HepG2 (cell line): ENCODE results near the gene DHRS1. TPM values are rescaled to one million over a fixed set of nuclear protein-coding genes. Genes with fewer than 3 reads are reported as not detected.

Experiments used
- ATAC-seq: fragments of 200-7000 bp; cut with Tn5 transposase; 3 replicates; pipeline ENCODE4 v1.9.1; 2020; ENCODE audit warnings: mild to moderate bottlenecking, moderate library complexity
- BruUV-seq: library from RNA; stranded (reverse); fragments of 400-500 nt; replicated peaks from 2 replicates; lab custom pipeline; 2021; lab: Mats Ljungman, UMichigan
- CTCF ChIA-PET: fragments of 300-600 bp; formaldehyde crosslinking; extraction: SDS; loops from one replicate; lab custom pipeline; 2021; ENCODE audit warnings: low total read pairs, inconsistent platforms, low intra/inter-chr PET ratio; lab: Yijun Ruan, JAX
- POLR2A ChIA-PET: fragments of 350-600 bp; sonication (Branson Sonifier 250); formaldehyde crosslinking; loops from one replicate; lab custom pipeline; 2020; ENCODE audit warnings: antibody characterized with exemption, inconsistent platforms; lab: Yijun Ruan, JAX
- DNase-seq: peaks from one replicate; pipeline ENCODE4 v3.0.0-alpha.2; 2015; ENCODE audit warnings: low spot score
- FAIRE-seq: peaks from 3 replicates; lab custom pipeline; 2011; peaks lifted over from hg19 to GRCh38; lab: Jason Lieb, UNC
- H2AFZ ChIP-seq: one replicate; pipeline ENCODE4 v1.6.1; 2011; ENCODE audit warnings: low read length, inconsistent platforms
- H3K27ac ChIP-seq: fragments of 300-600 bp; 3 replicates; pipeline ENCODE4 v1.8.0; 2011; ENCODE audit warnings: mixed run types, mild to moderate bottlenecking, mixed read lengths, low read length, inconsistent platforms; ENCODE audit not compliant: insufficient read depth; ENCODE audit errors: extremely low read length
- H3K27me3 ChIP-seq, 2 experiments: fragments of 200-600 bp in 1 of 2; 2 replicates in 1 of 2; 3 replicates in 1 of 2; pipeline versions ENCODE4 v1.6.0 to v1.8.0; 2011; ENCODE audit warnings: low read length in 2 of 2, mild to moderate bottlenecking in 2 of 2, moderate library complexity in 2 of 2, inconsistent platforms in 1 of 2; ENCODE audit not compliant: insufficient read depth in 2 of 2, control insufficient read depth in 1 of 2
- H3K36me3 ChIP-seq, 2 experiments: fragments of 200-600 bp in 1 of 2; replicated peaks in 1 of 2; 2 replicates in 1 of 2; 3 replicates in 1 of 2; pipeline versions ENCODE4 v1.5.1 to v1.8.0; 2011; ENCODE audit warnings: low read length in 2 of 2, inconsistent platforms in 1 of 2; ENCODE audit not compliant: insufficient read depth in 2 of 2, control insufficient read depth in 1 of 2
- H3K4me1 ChIP-seq: 2 replicates; pipeline ENCODE4 v1.5.1; 2012; ENCODE audit warnings: low read length, inconsistent platforms; ENCODE audit not compliant: insufficient read depth
- H3K4me2 ChIP-seq: 2 replicates; pipeline ENCODE4 v1.6.0; 2011; ENCODE audit warnings: low read depth, low read length, inconsistent platforms
- H3K4me3 ChIP-seq, 3 experiments: fragments of 200-600 bp in 1 of 3; sonication (generic), shearing (Covaris generic) in 1 of 3; replicated peaks in 1 of 3; 2 replicates each; pipeline ENCODE4 v1.5.1; 2011 to 2016; ENCODE audit warnings: low read length in 3 of 3, inconsistent platforms in 2 of 3, low read depth in 2 of 3, mild to moderate bottlenecking in 2 of 3, control low read depth in 1 of 3, mixed read lengths in 1 of 3; ENCODE audit not compliant: insufficient read depth in 1 of 3
- H3K79me2 ChIP-seq: one replicate; pipeline ENCODE4 v1.6.1; 2011; ENCODE audit warnings: low read length, inconsistent platforms; ENCODE audit not compliant: insufficient read depth
- H3K9ac ChIP-seq: 2 replicates; pipeline ENCODE4 v1.6.0; 2011; ENCODE audit warnings: mild to moderate bottlenecking, low read depth, low read length, inconsistent platforms; ENCODE audit not compliant: insufficient read depth
- H3K9me3 ChIP-seq: 2 replicates; pipeline ENCODE4 v1.5.1; 2012; ENCODE audit warnings: mild to moderate bottlenecking, low read length
- H4K20me1 ChIP-seq: 2 replicates; pipeline ENCODE4 v1.6.0; 2011; ENCODE audit warnings: inconsistent platforms, mild to moderate bottlenecking, low read length, moderate library complexity; ENCODE audit not compliant: insufficient read depth
- ATF3 ChIP-seq: sonication (generic); formaldehyde crosslinking; IDR thresholded peaks from 2 replicates; pipeline ENCODE4 v1.4.0; 2020; ENCODE audit warnings: missing genetic modification reagents
- ATF7-NPFF ChIP-seq: sonication (generic); formaldehyde crosslinking; IDR thresholded peaks from 2 replicates; pipeline ENCODE4 v1.8.1; 2023; ENCODE audit warnings: mild to moderate bottlenecking, low read depth, missing genetic modification reagents, moderate library complexity
- BRD4 ChIP-seq: sonication (generic); formaldehyde crosslinking; IDR thresholded peaks from 2 replicates; pipeline ENCODE4 v1.4.0; 2020; ENCODE audit warnings: missing genetic modification reagents
- FOXC1 ChIP-seq: sonication (generic); formaldehyde crosslinking; IDR thresholded peaks from 2 replicates; pipeline ENCODE4 v1.8.0; 2022; ENCODE audit warnings: mild to moderate bottlenecking, missing genetic modification reagents, borderline replicate concordance
- HNRNPL ChIP-seq: fragments of 200-400 bp; formaldehyde crosslinking; IDR thresholded peaks from 2 replicates; pipeline ENCODE4 v1.6.1; 2017; ENCODE audit warnings: mild to moderate bottlenecking, low read depth, low read length
- RBAK ChIP-seq: sonication (generic); formaldehyde crosslinking; IDR thresholded peaks from 2 replicates; pipeline ENCODE4 v1.5.1; 2020; ENCODE audit warnings: mild to moderate bottlenecking, missing genetic modification reagents
- SRSF4 ChIP-seq: fragments of 200-400 bp; formaldehyde crosslinking; IDR thresholded peaks from one replicate; pipeline ENCODE4 v1.6.1; 2018; ENCODE audit warnings: mild to moderate bottlenecking, low read depth, low read length, moderate library complexity; ENCODE audit not compliant: poor library complexity, severe bottlenecking
- SRSF9 ChIP-seq: fragments of 200-400 bp; formaldehyde crosslinking; IDR thresholded peaks from 2 replicates; pipeline ENCODE4 v1.6.1; 2018; ENCODE audit warnings: borderline replicate concordance, mild to moderate bottlenecking, low read depth, low read length; ENCODE audit not compliant: insufficient read depth, poor library complexity, severe bottlenecking
- ZFP82 ChIP-seq: sonication (generic); formaldehyde crosslinking; IDR thresholded peaks from 2 replicates; pipeline ENCODE4 v1.5.1; 2020; ENCODE audit warnings: mild to moderate bottlenecking, missing genetic modification reagents, borderline replicate concordance
- ZNF251 ChIP-seq: sonication (generic); formaldehyde crosslinking; IDR thresholded peaks from 2 replicates; pipeline ENCODE4 v1.9.0; 2021; ENCODE audit warnings: mild to moderate bottlenecking, missing genetic modification reagents
- ZNF672 ChIP-seq: sonication (generic); formaldehyde crosslinking; IDR thresholded peaks from 2 replicates; pipeline ENCODE4 v1.8.1; 2022; ENCODE audit warnings: missing genetic modification reagents
- ZNF776 ChIP-seq: sonication (generic); formaldehyde crosslinking; IDR thresholded peaks from 2 replicates; pipeline ENCODE4 v1.4.0; 2020; ENCODE audit warnings: mild to moderate bottlenecking, missing genetic modification reagents
- ZNF781 ChIP-seq: sonication (generic); formaldehyde crosslinking; IDR thresholded peaks from 2 replicates; pipeline ENCODE4 v1.5.1; 2020; ENCODE audit warnings: borderline replicate concordance, mild to moderate bottlenecking, missing genetic modification reagents; ENCODE audit errors: not compliant biosample characterization
- ZNF816 ChIP-seq: sonication (generic); formaldehyde crosslinking; IDR thresholded peaks from 2 replicates; pipeline ENCODE4 v1.8.0; 2022; ENCODE audit warnings: missing genetic modification reagents, mild to moderate bottlenecking, borderline replicate concordance
- WGBS: methylation state at CpG from one replicate; pipeline ENCODE4 v1.1.6; 2017; ENCODE audit warnings: low lambda C conversion rate; 5-methylcytosine and 5-hydroxymethylcytosine counted together
- in situ Hi-C: cut with HindIII; loops from 2 replicates; pipeline ENCODE4 v1.10.0; 2017; ENCODE audit warnings: low pct_unique_long_range_greater_than_20kb; ENCODE audit not compliant: extremely low pct_ligation_motif_present
- intact Hi-C: fragments of 100-400 bp; cut with micrococcal nuclease; formaldehyde crosslinking; loops from one replicate; pipeline ENCODE4 v1.10.0; 2022; ENCODE audit not compliant: unreplicated experiment
- polyA plus RNA-seq, 8 experiments: library from polyadenylated mRNA; depleted of rRNA in 3 of 8; stranded (reverse) in 7 of 8; unstranded in 1 of 8; fragments of >200 nt; fragmentation: Illumina TruSeq in 4 of 8; extraction: Trizol in 4 of 8; gene quantifications; 2 replicates each; pipeline versions ENCODE4 v1.2.1 to v1.2.3, GENCODE V29; 2011 to 2016; ENCODE audit warnings: low read depth in 4 of 8, missing spikeins in 1 of 8, mixed read lengths in 1 of 8; ENCODE audit not compliant: insufficient read depth in 1 of 8
- total RNA-seq, 5 experiments: library from RNA; depleted of rRNA; stranded (reverse); fragments of >200 nt; fragmentation: Illumina TruSeq; extraction: Trizol; gene quantifications; 2 replicates each; pipeline ENCODE4 v1.2.3, GENCODE V29; 2016; ENCODE audit warnings: low read depth in 1 of 5
- TF ChIP-seq, protein P1 (sequence below): IDR thresholded peaks from 2 replicates; pipeline ENCODE4 v1.6.1; 2016

Gene DHRS1
- total and polyA plus RNA-seq, 2 of the 13 experiments (the other 11 are each of a cell fraction or from before 2014, with no cell fraction given) = 49.8 to 60.8 TPM

DNA sequence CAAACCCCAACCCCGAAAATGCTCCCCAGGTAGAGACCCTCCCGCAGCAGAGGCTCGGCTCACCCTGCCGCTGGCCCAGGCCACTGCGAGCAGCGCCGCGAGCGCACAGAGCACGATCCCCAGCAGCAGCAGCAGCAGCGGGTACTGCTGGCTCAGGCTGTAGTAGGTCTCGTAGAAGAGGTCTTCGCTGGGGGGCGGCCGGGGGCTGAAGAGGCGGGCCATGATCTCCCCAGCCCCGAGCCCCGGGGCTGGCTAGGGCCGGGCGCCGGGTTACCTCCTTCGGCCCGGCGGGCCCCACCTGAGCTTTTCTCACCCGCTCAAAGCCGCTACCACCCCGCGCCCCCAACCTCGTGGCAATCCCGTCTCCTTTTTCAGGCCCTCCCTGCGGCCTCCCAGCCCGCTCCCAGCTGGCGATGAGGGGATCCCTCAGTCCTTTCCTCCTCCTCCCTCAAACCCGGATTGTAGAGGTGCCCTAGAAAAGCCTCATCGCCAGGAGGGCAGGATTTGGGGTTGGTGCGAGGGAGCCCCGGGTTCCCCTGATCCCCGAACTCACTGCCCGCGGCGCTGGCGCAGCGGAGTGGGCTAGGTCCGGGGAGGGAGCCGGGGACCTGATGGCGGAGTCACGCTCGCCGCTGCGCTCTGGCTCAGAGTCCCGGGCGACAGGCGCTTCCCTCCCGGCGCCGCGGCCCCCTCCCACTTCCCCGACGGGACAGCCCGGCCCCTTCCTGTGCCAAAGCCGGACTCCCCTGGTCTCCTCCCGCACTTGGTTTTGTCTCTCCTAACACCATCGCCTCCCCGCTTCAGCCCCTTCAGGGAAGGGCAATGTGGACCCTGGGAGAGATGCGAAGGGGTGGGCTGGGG lies 35.1 kb upstream of the DHRS1 start, which contains the start of gene ADCY4 (continued):
- TF ChIP-seq FOXC1 (CRISPR knock-in tag) = 0 out of 2 replicates have a peak, but pooled peaks have one; percentile 12
- TF ChIP-seq ATF7-NPFF (CRISPR knock-in tag) = peak; percentile 46; the same call in 1 of the 2 replicates

DNA sequence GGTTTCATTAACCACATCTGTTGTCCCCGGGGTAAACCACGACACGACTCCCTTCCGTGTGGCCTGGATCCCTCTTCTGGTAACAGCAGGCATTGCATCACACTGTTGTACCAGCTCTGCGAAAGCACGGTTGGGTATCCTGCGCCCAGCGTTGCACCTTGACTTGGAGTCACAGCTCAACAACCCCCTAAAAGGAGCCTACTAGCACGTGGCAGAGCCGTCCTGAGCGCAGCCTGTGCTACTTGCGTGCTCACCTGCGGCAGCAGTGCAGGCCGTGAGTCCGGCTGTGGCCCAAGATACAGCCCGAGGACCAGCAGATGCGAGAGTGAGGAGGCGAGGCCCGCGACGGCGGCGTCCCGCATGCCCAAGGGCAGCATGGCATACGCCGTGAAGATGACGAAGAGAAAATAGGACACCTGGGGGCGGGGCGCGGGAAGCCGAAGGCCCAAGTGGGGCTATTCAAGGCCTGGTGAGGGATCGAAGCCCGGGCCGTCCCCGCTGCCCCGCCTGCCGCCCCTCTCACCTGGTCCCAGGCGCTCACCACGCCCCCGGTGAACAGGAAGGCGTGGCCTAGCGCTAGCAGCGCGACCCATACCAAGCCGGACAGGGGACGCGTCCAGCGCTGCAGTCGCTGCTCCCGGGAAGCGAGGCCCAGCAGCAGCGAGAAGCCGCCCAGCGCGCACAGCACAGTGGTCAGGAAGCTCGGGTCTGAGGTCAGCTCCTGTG lies 32.9 kb upstream of the DHRS1 start:
- no TSS peak for BruUV-seq
- TF ChIP-seq RBAK (CRISPR knock-in tag) = peak; percentile 80; the same call in 1 of the 2 replicates
- peak; percentile 93 for TF ChIP-seq ZNF251 (CRISPR knock-in tag)
- TF ChIP-seq ZNF672 (CRISPR knock-in tag) = no peak
- TF ChIP-seq ZNF816 (CRISPR knock-in tag) = peak; percentile 89
- TF ChIP-seq ZFP82 (CRISPR knock-in tag) = 0 out of 2 replicates have a peak, but pooled peaks have one; percentile 66
- TF ChIP-seq HNRNPL = peak; percentile 95
- no peak for TF ChIP-seq BRD4 (CRISPR knock-in tag)
- no peak for TF ChIP-seq SRSF9
- no peak for TF ChIP-seq SRSF4
- TF ChIP-seq ATF3 (CRISPR knock-in tag) = peak; percentile 55
- TF ChIP-seq ZNF781 (CRISPR knock-in tag) = peak; percentile 95
- peak; percentile 96 for TF ChIP-seq ZNF776
- TF ChIP-seq, protein P1, sequence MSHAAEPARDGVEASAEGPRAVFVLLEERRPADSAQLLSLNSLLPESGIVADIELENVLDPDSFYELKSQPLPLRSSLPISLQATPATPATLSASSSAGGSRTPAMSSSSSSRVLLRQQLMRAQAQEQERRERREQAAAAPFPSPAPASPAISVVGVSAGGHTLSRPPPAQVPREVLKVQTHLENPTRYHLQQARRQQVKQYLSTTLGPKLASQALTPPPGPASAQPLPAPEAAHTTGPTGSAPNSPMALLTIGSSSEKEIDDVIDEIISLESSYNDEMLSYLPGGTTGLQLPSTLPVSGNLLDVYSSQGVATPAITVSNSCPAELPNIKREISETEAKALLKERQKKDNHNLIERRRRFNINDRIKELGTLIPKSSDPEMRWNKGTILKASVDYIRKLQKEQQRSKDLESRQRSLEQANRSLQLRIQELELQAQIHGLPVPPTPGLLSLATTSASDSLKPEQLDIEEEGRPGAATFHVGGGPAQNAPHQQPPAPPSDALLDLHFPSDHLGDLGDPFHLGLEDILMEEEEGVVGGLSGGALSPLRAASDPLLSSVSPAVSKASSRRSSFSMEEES (CRISPR knock-in tag) = peak; percentile 70

More for the DNA sequence above, 32.9 kb upstream of the DHRS1 start:
- H4K20me1 ChIP-seq = no peaks in the 10 kb centered on the region
- intact Hi-C loops = loop anchor here (1.0 to 5.0 kb wide), 3 partner anchors 90 to 1565 kb away; partner anchors contain the start of genes OXA1L and TINF2
- no peaks in the 10 kb centered on the region for H3K36me3 ChIP-seq
- in situ Hi-C loops = loop anchor here (5.0 kb wide), 1 partner anchor 100 kb away; no protein-coding TSS in a partner anchor
- WGBS = 11% methylated on average over 56 of the region's 56 CpGs
- H3K79me2 ChIP-seq = no peaks in the 10 kb centered on the region
- ChIA-PET POLR2A (interaction anchor here (0.7 to 4.3 kb wide), 14 partner anchors 13 to 117 kb away, joined by 3 to 98 read pairs (median 7); partner anchors contain the start of genes CBLN3, CIDEB, DHRS1 and KHNYN), CTCF (interaction anchor here (0.7 to 10.2 kb wide), 10 partner anchors 19 to 109 kb away, joined by 3 to 235 read pairs (median 6); partner anchors contain the start of genes CBLN3, CIDEB, DHRS1 and KHNYN)
- DNase-seq (peak; percentile 86), FAIRE-seq (peak; percentile 98), ATAC-seq (peak; percentile 83)
- H3K27me3 ChIP-seq = peaks cover 29 to 86% of the 10 kb centered on the region in 2 experiments
- no peaks in the 10 kb centered on the region for H3K9me3 ChIP-seq
- peaks cover 36% of the 10 kb centered on the region for H3K4me1 ChIP-seq
- H3K27ac ChIP-seq = no peak overlapping the region
- peak overlapping the region; percentile 92 for H3K4me2 ChIP-seq
- H3K4me3 ChIP-seq = peak overlapping the region; percentile 30 to 70 (median 42)
- H3K9ac ChIP-seq = 0 out of 2 replicates have a peak overlapping the region, but pooled peaks have one; percentile 1
- peak overlapping the region; percentile 36 for H2AFZ ChIP-seq
